Stimulated activated CD8-positive, alpha-beta memory T cell treated with anti-CD3 and anti-CD28 coated beads, Interleukin-15, amount 100 ng/mL, for 24 hours (primary cell): ENCODE results near the gene EFNA3.

Experiments used
- DNase-seq: peaks from one replicate; pipeline ENCODE4 v3.0.0-alpha.2; 2020; ENCODE audit warnings: low read depth

EFNA3 gene

DNA sequence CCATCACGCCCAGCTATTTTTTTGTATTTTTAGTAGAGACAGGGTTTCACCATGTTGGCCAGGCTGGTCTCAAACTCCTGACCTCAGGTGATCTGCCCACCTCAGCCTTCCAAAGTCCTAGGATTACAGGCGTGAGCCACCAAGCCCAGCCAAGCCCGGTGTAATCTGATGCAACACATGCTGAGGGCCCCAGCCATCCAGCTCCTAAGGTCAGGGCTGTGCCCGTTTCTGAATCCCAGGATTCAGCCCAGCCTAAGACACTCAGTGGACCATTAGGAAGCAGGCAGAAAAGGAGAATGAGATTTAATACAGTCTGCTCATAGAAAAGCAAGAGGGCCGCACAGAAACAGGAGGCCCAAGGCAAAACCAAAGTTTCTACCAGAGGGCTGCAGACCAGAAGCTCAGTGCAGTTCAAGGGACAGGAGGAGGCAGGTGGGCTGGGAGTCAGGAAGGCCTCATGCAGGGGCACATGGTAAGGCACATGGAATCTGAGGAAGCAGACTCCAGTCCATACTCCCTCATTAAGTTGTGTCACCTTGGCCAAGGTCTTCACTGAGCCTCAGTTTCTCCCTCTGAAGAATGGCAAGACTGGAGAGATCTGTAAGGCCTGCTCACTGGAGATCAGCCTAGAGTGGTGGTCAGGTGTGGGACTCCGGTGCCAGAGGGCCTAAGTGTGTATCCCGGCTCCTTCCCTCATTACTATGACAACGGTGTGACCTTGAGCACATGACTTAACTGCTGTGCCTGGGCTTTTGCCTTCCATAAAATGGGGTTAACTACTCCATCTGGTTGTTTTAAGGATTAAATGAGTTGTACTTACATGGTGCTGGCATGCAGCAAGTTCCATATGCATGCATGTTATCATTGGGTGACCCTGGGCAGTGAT lies 29.9 kb upstream of the EFNA3 start:
- no peak for DNase-seq

DNA sequence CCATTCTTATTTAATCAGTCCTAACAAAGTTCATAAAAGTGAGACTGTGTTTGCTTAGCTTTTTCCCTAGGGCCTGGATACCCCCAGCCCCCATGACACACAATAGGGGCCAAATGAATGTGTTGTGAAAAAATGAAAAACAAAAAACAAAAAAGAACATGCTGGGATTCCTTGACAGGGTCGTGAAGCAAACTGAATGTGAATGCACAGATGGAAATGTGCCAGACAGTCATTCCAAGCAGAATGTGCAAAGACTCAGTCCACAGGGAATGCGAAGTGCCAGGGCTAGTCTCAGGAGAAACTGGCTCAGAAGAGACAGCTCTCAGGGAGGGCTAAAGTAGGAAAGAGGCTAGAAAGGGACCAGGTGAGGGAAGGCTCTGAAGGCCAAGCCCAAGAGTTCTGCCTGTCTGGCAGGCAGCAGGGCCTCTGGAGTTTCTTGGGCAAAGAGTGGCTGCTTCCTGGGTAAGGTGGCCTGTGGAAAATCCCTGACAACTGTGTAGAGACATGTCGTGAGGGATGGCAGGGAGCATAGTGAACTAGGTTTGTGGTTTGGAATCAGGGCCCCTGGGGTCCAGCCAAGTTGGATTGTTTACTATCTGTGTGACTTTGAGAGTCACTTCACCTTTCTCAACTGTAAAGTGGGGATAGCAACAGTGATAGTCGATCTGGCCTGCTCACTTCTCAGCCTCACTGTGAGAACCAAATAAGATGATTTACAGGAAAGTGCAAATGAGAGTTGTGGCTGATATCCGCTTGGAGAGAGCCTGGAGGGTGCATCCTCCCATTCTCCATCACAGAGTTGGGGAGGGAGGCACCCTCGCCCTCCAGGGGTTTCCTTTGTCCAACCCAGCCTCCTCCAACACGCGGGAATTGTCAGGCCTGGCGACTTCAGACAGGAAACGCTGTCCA lies 28.7 kb upstream of the EFNA3 start:
- DNase-seq, result no peak

DNA sequence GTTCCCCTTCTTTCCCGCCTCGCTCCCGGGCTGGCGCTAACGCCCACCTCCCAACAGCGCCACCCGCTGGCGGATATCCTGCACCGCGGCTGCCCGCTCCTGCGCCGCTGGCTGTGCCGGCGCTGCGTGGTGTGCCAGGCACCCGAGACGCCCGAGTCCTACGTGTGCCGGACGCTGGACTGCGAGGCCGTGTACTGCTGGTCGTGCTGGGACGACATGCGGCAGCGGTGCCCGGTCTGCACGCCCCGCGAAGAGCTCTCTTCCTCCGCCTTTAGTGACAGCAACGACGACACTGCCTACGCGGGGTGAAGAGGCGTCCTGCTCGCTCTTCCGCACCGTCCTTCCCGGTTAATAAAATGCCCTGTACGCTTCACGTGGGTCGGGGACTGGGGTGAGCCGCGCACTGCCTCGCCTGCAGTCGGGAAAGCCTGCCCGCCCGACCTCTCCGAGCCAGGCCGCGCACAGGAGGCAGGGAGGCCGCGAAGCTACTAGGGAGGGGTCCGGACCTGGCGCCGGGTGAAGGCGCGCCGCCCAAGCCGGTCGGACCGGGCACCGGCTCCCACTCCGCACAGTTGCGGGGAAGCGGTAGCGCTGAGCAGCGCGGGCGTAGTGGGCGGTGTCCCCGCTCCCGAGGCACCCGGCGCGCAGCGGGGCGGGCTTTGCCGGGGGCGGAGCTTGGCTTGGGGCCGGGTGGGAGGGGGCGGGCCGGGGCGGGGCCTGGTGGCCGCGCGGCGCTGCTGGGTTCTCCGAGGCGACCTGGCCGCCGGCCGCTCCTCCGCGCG lies 27.9 kb upstream of the EFNA3 start, which contains the start of gene ADAM15:
ADAM15 (plus strand) TSS at position 757 of the 782 bp plus-strand sequence. CDS start 71 bp downstream, outside the sequence.
- DNase-seq, result peak; percentile 66

DNA sequence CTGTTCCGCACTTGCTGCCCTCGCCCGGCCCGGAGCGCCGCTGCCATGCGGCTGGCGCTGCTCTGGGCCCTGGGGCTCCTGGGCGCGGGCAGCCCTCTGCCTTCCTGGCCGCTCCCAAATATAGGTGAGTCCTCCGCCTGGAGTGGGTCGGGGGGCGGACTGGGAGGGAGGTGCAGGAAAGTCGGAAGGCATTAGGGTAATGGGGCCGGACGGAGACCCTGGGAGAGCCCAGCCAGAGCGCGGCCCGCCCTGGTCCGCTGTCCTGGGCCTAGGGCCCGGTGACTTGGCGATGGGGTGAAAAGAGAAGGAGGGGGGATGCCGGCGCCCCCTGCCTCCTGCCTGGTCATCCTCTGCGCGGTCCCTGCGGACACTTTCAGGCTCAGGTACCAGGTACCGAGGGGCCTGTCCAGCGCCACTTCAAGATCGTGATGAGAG lies 27.3 kb upstream of the EFNA3 start:
- DNase-seq, result no peak

DNA sequence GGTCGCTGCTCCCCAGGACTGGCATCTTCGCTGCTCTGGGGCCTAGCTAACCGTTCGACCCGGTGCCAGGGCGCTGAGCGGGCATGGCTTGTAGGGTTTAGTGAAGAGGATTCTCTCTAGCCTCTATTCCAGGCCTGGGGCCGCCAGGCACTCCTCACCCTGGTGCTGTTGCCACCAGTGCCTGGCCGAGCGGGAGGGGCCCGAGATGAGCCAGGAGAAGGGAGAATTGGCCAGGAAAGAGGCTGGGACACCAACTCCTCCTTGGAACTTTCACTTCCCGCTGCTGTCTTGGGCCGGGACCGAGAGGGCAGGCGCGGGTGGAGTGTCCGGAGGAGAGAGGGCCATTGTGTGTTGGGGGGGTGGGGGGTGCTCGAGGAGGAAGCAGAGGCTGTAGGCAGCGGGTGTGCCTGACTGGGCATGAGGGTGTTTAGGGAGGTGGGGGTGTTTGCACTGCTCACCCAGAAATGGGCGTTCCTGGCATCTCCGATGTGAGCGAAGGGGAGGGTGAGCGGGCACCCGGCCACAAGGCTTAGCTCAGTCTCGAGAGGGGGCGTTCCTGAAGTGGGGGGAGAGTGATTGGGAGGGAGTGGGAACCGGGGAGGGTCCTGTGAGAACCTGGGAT lies 26.7 kb upstream of the EFNA3 start:
- no peak for DNase-seq

DNA sequence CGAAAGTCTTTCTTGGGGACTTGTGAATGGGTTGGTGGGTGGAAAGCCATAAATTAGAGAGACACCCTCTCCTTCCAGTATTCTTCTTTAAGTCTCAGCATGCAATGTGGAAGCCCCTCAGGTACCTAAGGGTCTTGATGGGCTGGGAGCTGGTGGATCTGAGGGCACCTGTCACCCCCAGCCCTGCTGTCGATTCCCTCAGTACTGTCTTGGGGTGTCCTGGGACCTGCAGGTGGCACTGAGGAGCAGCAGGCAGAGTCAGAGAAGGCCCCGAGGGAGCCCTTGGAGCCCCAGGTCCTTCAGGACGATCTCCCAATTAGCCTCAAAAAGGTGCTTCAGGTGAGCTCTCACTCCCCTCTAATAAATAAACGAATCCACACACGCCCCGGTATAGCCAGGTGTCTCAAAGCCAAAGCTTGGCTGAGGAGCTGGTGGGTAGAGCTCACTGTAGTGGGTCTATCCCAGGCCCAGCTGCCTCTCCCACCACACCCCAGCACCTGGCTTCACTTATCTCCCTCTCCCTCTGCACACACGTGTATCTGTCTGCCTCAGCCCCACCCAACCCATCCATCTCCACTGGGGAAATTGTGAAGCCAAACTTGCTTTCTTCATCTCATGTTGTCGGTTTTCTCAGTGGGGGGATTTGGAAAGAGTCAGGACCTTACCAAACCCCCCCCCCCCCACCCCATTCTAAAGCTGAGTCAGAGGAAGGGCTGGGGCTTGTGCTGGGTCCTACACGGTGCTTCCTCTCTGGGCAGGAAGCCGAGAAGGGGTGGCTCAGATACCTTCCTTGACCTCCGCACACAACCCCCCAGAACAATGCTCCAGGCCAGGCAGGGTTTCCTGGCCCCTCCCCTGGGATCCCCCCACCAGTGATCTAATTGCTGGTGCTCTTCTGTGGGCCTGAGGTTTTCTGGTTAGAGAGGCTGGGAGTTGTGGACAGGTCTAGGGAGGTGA lies 25.9 kb upstream of the EFNA3 start:
- no peak for DNase-seq

DNA sequence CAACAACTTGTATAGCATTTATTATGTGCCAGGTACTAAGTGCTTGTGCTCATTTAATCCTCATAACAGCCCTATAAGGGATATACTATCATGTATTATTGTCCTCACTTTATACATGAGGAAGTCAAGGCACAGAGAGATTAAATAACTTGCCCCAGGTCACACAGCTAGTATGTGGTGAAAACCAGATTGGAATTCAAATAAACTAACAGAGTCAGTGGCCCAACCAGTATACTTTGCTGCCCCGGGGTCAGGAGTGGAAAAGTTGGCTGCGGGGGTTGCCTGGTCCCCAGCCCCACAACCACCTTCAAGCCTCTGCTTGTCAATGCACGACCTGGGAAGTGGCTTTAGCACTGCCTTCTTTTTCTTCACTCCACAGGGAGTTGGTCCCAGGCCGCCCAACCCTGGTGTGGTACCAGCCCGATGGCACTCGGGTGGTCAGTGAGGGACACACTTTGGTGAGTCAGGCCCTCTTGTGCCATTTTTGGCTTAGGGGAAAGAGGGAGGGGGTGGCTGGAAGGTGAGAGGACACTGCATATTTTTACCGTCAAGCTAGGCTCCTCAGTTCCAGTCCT lies 25.0 kb upstream of the EFNA3 start:
- no peak for DNase-seq

DNA sequence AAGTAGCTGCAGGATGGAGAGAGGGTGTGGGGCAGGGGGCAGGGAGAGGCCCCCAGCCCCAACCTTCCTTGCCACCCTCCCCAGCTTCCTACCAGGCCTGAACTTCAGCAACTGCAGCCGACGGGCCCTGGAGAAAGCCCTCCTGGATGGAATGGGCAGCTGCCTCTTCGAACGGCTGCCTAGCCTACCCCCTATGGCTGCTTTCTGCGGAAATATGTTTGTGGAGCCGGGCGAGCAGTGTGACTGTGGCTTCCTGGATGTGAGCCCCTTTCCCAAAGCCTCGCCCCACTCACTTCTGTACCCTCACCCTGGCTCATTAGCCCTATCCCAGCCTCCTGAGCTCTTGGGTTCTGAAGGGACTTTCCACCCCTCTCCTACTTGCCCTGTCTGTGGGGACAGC lies 21.5 kb upstream of the EFNA3 start:
- DNase-seq, result no peak

DNA sequence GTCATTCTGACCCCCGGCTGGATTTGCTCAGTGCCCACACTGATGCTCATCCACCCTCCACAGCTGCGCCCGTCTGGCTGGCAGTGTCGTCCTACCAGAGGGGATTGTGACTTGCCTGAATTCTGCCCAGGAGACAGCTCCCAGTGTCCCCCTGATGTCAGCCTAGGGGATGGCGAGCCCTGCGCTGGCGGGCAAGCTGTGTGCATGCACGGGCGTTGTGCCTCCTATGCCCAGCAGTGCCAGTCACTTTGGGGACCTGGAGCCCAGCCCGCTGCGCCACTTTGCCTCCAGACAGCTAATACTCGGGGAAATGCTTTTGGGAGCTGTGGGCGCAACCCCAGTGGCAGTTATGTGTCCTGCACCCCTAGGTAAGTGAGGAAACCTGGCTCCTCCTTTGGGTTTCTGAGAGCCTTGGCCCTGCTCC lies 20.8 kb upstream of the EFNA3 start:
- DNase-seq, result no peak

DNA sequence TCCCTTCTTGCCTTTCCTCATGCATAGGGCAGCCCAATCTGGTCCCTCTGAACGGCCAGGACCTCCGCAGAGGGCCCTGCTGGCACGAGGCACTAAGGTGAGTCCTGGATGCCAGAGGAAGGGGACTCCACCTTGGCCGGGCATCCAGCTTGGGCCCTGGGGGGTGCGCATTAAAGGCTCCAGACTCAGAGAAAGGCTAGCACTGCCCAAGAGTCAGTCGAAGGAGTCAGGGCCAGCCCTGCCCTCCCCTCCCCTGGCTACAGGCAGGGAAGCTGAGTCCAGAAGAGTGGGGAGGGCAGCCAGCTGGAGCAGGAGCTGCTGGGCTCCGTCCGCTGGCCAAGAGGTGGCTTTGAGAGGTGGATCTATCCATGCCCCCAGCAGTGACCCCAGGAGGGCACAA lies 17.9 kb upstream of the EFNA3 start:
- DNase-seq, result no peak

DNA sequence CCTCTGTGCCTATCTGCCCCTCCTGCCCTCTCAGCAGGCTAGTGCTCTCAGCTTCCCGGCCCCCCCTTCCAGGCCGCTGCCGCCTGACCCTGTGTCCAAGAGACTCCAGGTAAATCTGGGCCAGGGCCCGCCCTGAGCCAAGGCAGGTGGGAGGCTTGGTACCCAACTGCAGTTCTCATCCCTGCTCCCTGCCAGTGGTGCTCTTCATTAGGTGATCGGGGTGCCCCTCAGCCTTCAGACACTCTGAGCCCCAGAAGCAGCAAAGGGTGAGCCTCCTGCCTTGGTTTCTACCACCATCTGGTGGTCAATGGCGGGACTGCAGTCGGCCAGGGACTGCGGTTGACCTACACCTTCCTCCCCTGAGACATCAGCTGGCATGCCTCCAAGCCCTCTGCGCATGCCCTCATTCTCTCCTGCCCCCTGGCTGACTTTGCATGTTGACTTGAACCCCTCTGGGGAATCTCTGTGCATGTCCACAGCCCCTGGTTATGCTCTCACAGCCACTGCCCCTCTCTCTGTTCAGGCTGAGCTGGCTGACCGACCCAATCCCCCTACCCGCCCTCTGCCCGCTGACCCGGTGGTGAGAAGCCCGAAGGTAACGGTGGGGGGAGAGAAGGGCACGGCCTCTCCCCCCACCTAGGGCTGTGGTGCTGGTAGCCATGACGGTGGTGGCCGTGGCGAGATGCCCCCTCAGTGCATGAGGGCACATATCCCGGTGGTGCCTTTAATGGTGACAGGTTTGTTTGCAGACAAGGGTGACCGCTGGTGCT lies 17.1 kb upstream of the EFNA3 start:
- DNase-seq, result peak; percentile 98

DNA sequence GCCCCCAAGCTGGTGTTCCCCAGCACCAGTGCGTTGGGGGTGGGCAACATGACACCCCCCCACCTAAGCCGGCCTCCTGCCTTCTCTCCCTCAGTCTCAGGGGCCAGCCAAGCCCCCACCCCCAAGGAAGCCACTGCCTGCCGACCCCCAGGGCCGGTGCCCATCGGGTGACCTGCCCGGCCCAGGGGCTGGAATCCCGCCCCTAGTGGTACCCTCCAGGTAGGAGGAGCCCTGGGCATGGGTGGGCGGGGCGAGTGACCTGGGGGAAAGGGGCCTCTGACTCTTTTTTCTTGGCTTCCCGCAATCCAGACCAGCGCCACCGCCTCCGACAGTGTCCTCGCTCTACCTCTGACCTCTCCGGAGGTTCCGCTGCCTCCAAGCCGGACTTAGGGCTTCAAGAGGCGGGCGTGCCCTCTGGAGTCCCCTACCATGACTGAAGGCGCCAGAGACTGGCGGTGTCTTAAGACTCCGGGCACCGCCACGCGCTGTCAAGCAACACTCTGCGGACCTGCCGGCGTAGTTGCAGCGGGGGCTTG lies 16.4 kb upstream of the EFNA3 start:
- no peak for DNase-seq

DNA sequence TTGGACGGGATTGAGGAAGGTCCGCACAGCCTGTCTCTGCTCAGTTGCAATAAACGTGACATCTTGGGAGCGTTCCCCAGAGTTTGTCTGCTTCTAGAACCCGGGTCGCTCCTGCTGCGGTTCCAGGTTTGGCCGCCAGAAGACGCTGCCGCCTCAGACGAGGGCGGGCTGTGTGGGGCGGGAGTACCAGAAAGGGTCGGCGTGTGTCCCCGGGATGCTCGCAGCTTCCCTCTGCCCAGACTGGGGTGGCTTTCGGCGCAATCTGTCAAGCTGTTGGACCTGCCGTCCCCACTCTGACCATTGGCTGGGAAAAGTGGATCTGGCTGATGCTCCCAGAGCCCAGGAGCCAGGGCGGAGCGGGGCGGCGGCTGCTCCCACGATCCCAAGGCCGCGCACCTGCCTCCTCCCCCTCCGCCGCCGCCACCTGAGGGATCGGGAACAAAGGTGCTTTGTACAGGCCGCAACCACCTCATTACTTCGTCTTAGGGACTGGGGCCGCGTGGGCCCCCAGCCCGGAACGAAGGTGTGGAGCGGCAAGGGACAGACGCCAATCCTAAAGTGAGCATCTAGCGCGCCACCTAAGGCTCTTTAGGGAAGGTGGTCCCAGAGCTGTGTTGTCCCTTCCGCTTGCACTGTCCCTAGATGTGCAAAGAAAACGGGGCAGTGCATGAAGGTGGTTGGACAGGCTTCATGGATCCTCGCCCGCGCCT lies 15.8 kb upstream of the EFNA3 start:
- DNase-seq, result peak; percentile 52

DNA sequence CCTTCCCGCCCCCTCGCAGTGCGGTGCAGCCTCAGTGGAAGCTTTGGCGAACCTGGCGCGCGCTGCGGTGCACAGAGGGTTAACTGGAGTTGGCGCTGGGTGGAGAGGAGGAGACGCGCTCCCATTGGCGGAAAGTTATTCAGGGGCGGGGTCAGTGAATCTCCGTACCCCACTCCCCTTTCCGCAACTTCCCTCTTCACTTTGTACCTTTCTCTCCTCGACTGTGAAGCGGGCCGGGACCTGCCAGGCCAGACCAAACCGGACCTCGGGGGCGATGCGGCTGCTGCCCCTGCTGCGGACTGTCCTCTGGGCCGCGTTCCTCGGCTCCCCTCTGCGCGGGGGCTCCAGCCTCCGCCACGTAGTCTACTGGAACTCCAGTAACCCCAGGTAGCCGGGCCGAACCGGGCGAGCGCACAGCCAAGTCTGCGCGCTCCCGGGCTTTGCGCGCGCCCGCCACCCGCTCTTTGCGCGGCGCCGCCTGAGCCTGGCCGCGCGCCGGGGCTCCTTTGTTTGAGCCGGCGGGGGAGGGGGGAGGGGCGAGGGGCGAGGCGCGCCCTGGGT lies 15.0 kb upstream of the EFNA3 start, which contains the start of gene EFNA4:
EFNA4 (plus strand) TSS at position 191 of the 561 bp plus-strand sequence; CDS start at position 275, 84 bp downstream.
- DNase-seq, result no peak

DNA sequence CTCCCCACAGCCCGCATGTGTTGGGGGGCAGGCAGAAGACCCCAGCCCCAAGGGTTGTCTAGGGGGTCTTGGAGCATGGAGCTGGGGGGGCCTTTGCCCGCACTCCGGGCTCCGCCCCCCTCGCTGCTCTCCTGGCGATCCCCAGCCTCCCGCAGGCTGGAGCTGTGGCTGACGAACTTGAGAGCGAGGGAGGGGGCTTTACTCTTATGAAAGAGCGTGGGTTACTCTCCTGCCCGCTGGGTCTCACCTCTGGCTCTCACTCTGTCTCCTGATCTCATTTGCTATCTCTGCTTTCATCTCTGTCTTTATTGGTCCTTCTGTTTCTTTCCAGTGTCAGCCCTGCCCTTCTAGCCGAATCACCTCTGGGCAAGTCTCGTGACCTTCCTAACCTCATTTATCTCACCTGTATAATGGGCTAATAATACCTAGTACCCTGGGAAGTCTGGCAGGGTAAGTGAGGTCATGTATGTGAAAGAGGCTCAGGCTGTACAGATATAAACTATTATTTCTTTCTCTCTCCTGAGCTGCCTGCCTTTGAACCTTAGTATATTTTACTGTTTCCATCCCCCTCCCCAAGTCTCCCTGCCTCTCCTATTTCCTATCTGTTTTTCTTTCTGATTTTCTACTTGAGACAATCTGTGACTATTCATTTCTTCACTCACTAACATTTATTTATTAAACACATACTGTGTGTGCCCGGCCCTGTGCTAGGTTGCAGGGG lies 14.4 kb upstream of the EFNA3 start:
- no peak for DNase-seq

DNA sequence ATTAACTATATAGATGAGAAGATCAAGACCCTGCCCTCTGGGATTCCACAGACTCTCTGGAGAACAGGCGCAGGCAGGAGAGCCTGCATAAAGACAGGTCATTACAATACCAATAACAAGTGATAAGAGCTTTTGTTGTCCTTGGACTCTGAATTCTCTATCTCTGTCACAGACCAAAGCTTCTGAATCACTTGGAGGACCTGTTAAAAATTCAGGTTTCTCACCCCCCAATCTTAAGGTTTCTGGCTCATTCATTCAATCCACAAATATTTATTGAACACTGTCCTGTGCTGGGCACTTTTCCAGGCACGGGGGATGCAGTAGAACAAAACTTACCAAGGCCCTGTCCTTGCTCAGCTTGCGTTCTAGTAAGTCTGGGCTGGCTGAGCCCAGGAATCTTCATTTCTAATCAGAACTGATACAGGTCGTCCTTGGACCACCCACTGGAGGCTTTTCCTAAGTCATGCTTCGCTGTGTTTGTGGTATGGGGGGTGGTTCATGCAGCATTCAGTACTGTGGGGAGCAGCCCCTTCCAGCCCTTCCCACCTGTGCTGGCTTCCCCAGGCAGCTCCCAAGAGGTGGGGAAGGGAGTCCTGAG lies 13.7 kb upstream of the EFNA3 start:
- DNase-seq, result no peak

DNA sequence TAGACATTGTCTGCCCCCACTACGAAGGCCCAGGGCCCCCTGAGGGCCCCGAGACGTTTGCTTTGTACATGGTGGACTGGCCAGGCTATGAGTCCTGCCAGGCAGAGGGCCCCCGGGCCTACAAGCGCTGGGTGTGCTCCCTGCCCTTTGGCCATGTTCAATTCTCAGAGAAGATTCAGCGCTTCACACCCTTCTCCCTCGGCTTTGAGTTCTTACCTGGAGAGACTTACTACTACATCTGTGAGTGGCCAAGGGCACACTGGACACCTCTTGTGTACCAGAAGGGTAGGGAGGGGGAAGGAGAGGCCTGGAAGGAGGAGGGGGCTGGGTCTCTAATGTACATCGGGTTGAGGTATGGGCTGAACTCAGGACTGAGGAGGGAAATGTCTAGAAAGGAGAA lies 11.9 kb upstream of the EFNA3 start:
- DNase-seq, result no peak
